NCI-H774 (cell line): ENCODE measurements around the gene FMNL3.
"Not testable (repeated sequence)": the region's sequence is repeated elsewhere in the genome, so short reads cannot be mapped to it uniquely, and the experiment has no call there.

Experiments
- DNase-seq: peaks from one replicate; lab custom pipeline; 2025; lab: John Stamatoyannopoulos, UW

The FMNL3 gene

GRCh38 chr12:49627752-49628360 lies 79.3 kb downstream of the FMNL3 start:
- no peak for DNase-seq

GRCh38 chr12:49626836-49627235 lies 80.4 kb downstream of the FMNL3 start:
- no peak for DNase-seq

- DNase-seq = no peak
These were observed 80.9 kb downstream of the FMNL3 start for GRCh38 chr12:49626169-49626835.

- DNase-seq = no peak
These were observed 82.2 kb downstream of the FMNL3 start for GRCh38 chr12:49624921-49625577.

GRCh38 chr12:49623142-49623904 lies 83.9 kb downstream of the FMNL3 start, which contains the start of gene PRPF40B:
PRPF40B (plus strand) TSS chr12:49623561; CDS start chr12:49623591, 30 bp downstream.
- DNase-seq = peak; percentile 90

GRCh38 chr12:49622501-49623141 lies 84.6 kb downstream of the FMNL3 start:
- no peak for DNase-seq

- no peak for DNase-seq
These were observed 85.3 kb downstream of the FMNL3 start for GRCh38 chr12:49621651-49622500.

GRCh38 chr12:49619286-49619685 lies 87.9 kb downstream of the FMNL3 start:
- DNase-seq = no peak

GRCh38 chr12:49618576-49618975 lies 88.6 kb downstream of the FMNL3 start:
- DNase-seq = no peak

GRCh38 chr12:49616533-49617219 lies 90.5 kb downstream of the FMNL3 start:
- no peak for DNase-seq

GRCh38 chr12:49615725-49616124 lies 91.5 kb downstream of the FMNL3 start:
- no peak for DNase-seq

GRCh38 chr12:49612210-49612609 lies 95.0 kb downstream of the FMNL3 start:
- DNase-seq = no peak

GRCh38 chr12:49610785-49611184 lies 96.4 kb downstream of the FMNL3 start:
- DNase-seq = not testable (repeated sequence)

- no peak for DNase-seq
These were observed 97.4 kb downstream of the FMNL3 start for GRCh38 chr12:49609875-49610154.

- no peak for DNase-seq
These were observed 97.9 kb downstream of the FMNL3 start for GRCh38 chr12:49609059-49609874.

- not testable (repeated sequence) for DNase-seq
These were observed 101.7 kb downstream of the FMNL3 start, which contains the start of gene FAM186B for GRCh38 chr12:49605539-49605938. FAM186B (minus strand) TSS chr12:49605639; CDS start chr12:49605477, 162 bp downstream.

GRCh38 chr12:49604856-49605255 lies 102.3 kb downstream of the FMNL3 start:
- DNase-seq = no peak

- no peak for DNase-seq
These were observed 103.5 kb downstream of the FMNL3 start for GRCh38 chr12:49603721-49604120.

- DNase-seq = no peak
These were observed 107.2 kb downstream of the FMNL3 start for GRCh38 chr12:49599961-49600360.

- no peak for DNase-seq
These were observed 108.7 kb downstream of the FMNL3 start for GRCh38 chr12:49598527-49598926.
